B cell (primary cell): ENCODE measurements around the gene HOXA9. TPM values are rescaled to one million over a fixed set of nuclear protein-coding genes. Genes with fewer than 3 reads are reported as not detected.

ENCODE experiments used
- ATAC-seq: fragments of 200-7000 bp; cut with Tn5 transposase; one replicate; pipeline ENCODE4 v1.10.0; 2021; ENCODE audit warnings: low read depth, mild to moderate bottlenecking, moderate number of reproducible peaks, moderate library complexity
- CTCF ChIA-PET: fragments of 350-600 bp; sonication (Branson Sonifier 250); formaldehyde crosslinking; loops from one replicate; lab custom pipeline; 2021; ENCODE audit warnings: antibody characterized with exemption, inconsistent platforms; lab: Charles Lee
- POLR2A ChIA-PET: fragments of 350-600 bp; sonication (Branson Sonifier 250); formaldehyde crosslinking; loops from one replicate; lab custom pipeline; 2021; ENCODE audit warnings: antibody characterized with exemption; lab: Charles Lee
- DNase-seq: peaks from one replicate; pipeline ENCODE4 v3.0.0; 2013
- H2AFZ ChIP-seq: 2 replicates; pipeline ENCODE4 v1.6.1; 2012; ENCODE audit warnings: mild to moderate bottlenecking, low read depth, low read length; ENCODE audit not compliant: insufficient read depth, poor library complexity, severe bottlenecking
- H3K27ac ChIP-seq, 2 donors: 1 replicate in 1 of 2; 2 replicates in 1 of 2; pipeline ENCODE4 v1.5.1; 2012 to 2013; ENCODE audit warnings: low read length in 2 of 2, mild to moderate bottlenecking in 2 of 2, moderate library complexity in 1 of 2
- H3K27me3 ChIP-seq, 4 experiments: fragments of 200-600 bp in 1 of 4; sonication (generic) in 1 of 4; replicated peaks in 1 of 4; 1 replicate in 2 of 4; 2 replicates in 2 of 4; pipeline versions ENCODE4 v1.6.1 to v1.7.0; 2013 to 2016; ENCODE audit warnings: low read length in 3 of 4, mild to moderate bottlenecking in 2 of 4, mixed read lengths in 1 of 4, moderate library complexity in 1 of 4; ENCODE audit not compliant: insufficient read depth in 4 of 4, control insufficient read depth in 3 of 4; ENCODE audit errors: control extremely low read depth in 1 of 4
- H3K36me3 ChIP-seq, 2 experiments: replicated peaks in 1 of 2; 1 replicate in 1 of 2; 2 replicates in 1 of 2; pipeline versions ENCODE4 v1.6.1 to v1.7.1; 2013; ENCODE audit warnings: low read length in 1 of 2; ENCODE audit not compliant: insufficient read depth in 2 of 2, control insufficient read depth in 1 of 2; ENCODE audit errors: control extremely low read depth in 1 of 2, extremely low read depth in 1 of 2
- H3K4me1 ChIP-seq, 2 donors: fragments of 200-600 bp in 1 of 2; sonication (generic) in 1 of 2; 1 replicate in 1 of 2; 2 replicates in 1 of 2; pipeline versions ENCODE4 v1.5.1 to v1.6.1; 2013 to 2017; ENCODE audit warnings: low read length in 2 of 2; ENCODE audit not compliant: control insufficient read depth in 2 of 2, insufficient read depth in 2 of 2
- H3K4me2 ChIP-seq: replicated peaks from 2 replicates; pipeline ENCODE3; 2012; ENCODE audit warnings: mild to moderate bottlenecking, low read depth, low read length; ENCODE audit not compliant: poor library complexity, severe bottlenecking
- H3K4me3 ChIP-seq, 5 experiments: fragments of 200-600 bp in 1 of 5; sonication (generic) in 1 of 5; 1 replicate in 3 of 5; 2 replicates in 2 of 5; pipeline versions ENCODE4 v1.5.1 to v1.7.0; 2011 to 2016; ENCODE audit warnings: low read length in 4 of 5, mild to moderate bottlenecking in 4 of 5, low read depth in 2 of 5, control low read depth in 1 of 5, moderate library complexity in 1 of 5; ENCODE audit not compliant: insufficient read depth in 1 of 5; ENCODE audit errors: control extremely low read depth in 1 of 5, extremely low read depth in 1 of 5
- H3K79me2 ChIP-seq: fragments of 200-600 bp; sonication (generic); one replicate; pipeline ENCODE4 v1.6.0; 2016; ENCODE audit warnings: low read length; ENCODE audit not compliant: control insufficient read depth, insufficient read depth
- H3K9ac ChIP-seq: fragments of 200-600 bp; sonication (generic); 2 replicates; pipeline ENCODE4 v1.6.1; 2017; ENCODE audit warnings: mild to moderate bottlenecking, low read length, moderate library complexity
- H3K9me3 ChIP-seq, 3 donors: one replicate each; pipeline versions ENCODE4 v1.6.1 to v1.7.1; 2013; ENCODE audit warnings: low read length in 2 of 3; ENCODE audit not compliant: control insufficient read depth in 2 of 3, insufficient read depth in 1 of 3; ENCODE audit errors: control extremely low read depth in 1 of 3
- H4K20me1 ChIP-seq: 2 replicates; pipeline ENCODE4 v1.6.0; 2012; ENCODE audit warnings: mild to moderate bottlenecking, low read length; ENCODE audit not compliant: insufficient read depth, control insufficient read depth, poor library complexity, severe bottlenecking
- H3K27ac Mint-ChIP-seq: one replicate; pipeline ENCODE4 v1.8.0; 2021; ENCODE audit warnings: mixed read lengths
- H3K27me3 Mint-ChIP-seq: one replicate; pipeline ENCODE4 v1.8.0; 2021; ENCODE audit warnings: mixed read lengths
- H3K4me1 Mint-ChIP-seq: one replicate; pipeline ENCODE4 v1.8.0; 2021; ENCODE audit warnings: mixed read lengths
- H3K4me3 Mint-ChIP-seq: one replicate; pipeline ENCODE4 v1.8.0; 2021; ENCODE audit warnings: mixed read lengths
- H3K9me3 Mint-ChIP-seq: one replicate; pipeline ENCODE4 v1.8.0; 2022; ENCODE audit warnings: mixed read lengths; ENCODE audit not compliant: insufficient read depth
- EZH2 ChIP-seq: IDR thresholded peaks from 2 replicates; pipeline ENCODE4 v1.6.1; 2012; ENCODE audit warnings: borderline replicate concordance, low read depth, mild to moderate bottlenecking, moderate library complexity, low read length; ENCODE audit not compliant: insufficient read depth, poor library complexity, severe bottlenecking
- WGBS: methylation state at CpG from one replicate; pipeline ENCODE4 v1.1.5; 2013; ENCODE audit warnings: missing lambda C conversion rate; ENCODE audit not compliant: insufficient coverage; 5-methylcytosine and 5-hydroxymethylcytosine counted together
- intact Hi-C: fragments of 100-400 bp; cut with micrococcal nuclease; formaldehyde crosslinking; loops from one replicate; pipeline ENCODE4 v1.10.0; 2022
- polyA plus RNA-seq: library from polyadenylated mRNA; depleted of rRNA; stranded (reverse); fragments of >200 nt; gene quantifications from 2 replicates; pipeline ENCODE4 v1.2.3, GENCODE V29; 2012
- total RNA-seq, 2 donors: library from RNA; stranded (reverse); fragments of 120-200 nt in 1 of 2; gene quantifications; 1 replicate in 1 of 2; 2 replicates in 1 of 2; pipeline versions ENCODE4 v1.2.3 to v1.2.4, GENCODE V29; 2013 to 2022
- TF ChIP-seq, protein P1 (sequence below): fragments of 200-600 bp; IDR thresholded peaks from one replicate; pipeline ENCODE4 v1.8.0; 2022; ENCODE audit warnings: antibody characterized with exemption, mild to moderate bottlenecking

HOXA9 gene
- total and polyA plus RNA-seq, 2 donors (not counting 1 experiment from before 2014, with no cell fraction given): 0.07 TPM; not detected in 1

DNA sequence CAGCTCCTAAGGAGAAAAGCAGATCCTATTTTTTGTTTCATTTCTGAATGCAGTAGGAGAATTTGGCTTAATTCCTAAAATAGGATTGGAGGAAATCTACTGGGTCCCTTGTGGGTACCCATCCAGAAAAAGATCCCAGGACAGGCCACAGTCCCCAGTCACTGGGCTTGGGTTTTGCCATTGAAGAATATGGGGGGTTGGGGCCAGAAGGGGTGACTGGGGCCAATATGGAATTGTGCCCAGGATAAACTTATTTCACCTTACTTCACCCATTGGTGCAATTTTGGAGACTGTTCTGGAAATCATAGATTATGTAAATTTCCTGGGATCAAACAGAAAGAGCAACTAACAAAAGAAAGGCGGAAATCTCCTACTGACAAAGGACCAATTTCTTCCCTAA is 26.9 kb downstream of the HOXA9 start:
- no CpG with 5 or more reads among the region's 1 CpG for WGBS
- DNase-seq (no peak), ATAC-seq (no peak)
- no peak for TF ChIP-seq EZH2
- TF ChIP-seq, protein P1, sequence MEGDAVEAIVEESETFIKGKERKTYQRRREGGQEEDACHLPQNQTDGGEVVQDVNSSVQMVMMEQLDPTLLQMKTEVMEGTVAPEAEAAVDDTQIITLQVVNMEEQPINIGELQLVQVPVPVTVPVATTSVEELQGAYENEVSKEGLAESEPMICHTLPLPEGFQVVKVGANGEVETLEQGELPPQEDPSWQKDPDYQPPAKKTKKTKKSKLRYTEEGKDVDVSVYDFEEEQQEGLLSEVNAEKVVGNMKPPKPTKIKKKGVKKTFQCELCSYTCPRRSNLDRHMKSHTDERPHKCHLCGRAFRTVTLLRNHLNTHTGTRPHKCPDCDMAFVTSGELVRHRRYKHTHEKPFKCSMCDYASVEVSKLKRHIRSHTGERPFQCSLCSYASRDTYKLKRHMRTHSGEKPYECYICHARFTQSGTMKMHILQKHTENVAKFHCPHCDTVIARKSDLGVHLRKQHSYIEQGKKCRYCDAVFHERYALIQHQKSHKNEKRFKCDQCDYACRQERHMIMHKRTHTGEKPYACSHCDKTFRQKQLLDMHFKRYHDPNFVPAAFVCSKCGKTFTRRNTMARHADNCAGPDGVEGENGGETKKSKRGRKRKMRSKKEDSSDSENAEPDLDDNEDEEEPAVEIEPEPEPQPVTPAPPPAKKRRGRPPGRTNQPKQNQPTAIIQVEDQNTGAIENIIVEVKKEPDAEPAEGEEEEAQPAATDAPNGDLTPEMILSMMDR: no peak
- Mint-ChIP-seq H3K4me1 (peaks cover 4% of the 10 kb centered on the region), H3K9me3 (no peaks in the 10 kb centered on the region), H3K27me3 (peaks cover 61% of the 10 kb centered on the region), H3K4me3 (no peak overlapping the region), H3K27ac (no peak overlapping the region)
- Histone ChIP-seq H3K9me3 (peaks cover 0 to 12% (median 0%) of the 10 kb centered on the region in 3 donors), H3K4me3 (no peak overlapping the region), H3K79me2 (no peaks in the 10 kb centered on the region), H3K9ac (no peak overlapping the region), H3K4me1 (no peaks in the 10 kb centered on the region), H2AFZ (no peak overlapping the region), H3K27ac (no peak overlapping the region), H3K27me3 (peaks cover 0 to 35% (median 23%) of the 10 kb centered on the region in 4 experiments), H3K4me2 (no peak overlapping the region), H4K20me1 (no peaks in the 10 kb centered on the region), H3K36me3 (no peaks in the 10 kb centered on the region)
- intact Hi-C loops: no loop called here
- ChIA-PET POLR2A (no interaction called here), CTCF (interaction anchor here (0.8 kb wide), 1 partner anchor 52 kb away, joined by 4 read pairs; no protein-coding TSS in a partner anchor)

DNA sequence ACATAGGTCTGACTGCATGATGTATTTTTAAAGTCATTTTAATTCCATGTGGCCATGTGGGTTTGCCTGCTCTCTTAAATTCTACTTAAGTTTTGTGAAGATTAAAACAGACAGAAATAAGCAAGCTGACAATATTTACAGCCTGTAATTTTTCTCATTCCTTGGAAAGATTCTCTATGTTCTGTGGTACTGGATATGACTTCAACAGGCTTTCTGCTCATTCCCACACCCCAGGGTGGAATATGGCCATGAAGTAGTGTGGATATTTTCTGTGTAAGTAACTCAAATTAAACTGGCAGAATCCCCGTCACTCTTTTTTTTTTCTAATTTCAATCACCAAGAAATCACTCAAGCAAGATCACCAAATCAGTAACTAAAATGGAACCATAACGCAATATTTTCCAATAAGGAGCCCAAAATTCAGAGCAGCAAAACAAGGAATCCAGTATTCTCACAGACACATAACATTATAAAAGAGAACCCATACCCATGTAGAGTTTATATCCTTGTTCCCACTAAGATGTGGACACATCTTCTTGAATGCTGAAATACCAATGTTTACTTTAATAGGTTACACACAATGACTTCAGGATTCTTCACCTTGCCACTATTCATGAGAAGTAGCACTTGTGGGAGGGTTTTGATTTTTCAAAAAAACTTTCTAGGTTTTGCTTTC is 27.6 kb downstream of the HOXA9 start:
- Histone ChIP-seq H3K27me3 (peaks cover 0 to 37% (median 22%) of the 10 kb centered on the region in 4 experiments), H3K79me2 (no peaks in the 10 kb centered on the region), H3K4me2 (no peak overlapping the region), H3K9me3 (peaks cover 0 to 12% (median 0%) of the 10 kb centered on the region in 3 donors), H3K36me3 (no peaks in the 10 kb centered on the region), H3K27ac (no peak overlapping the region), H3K4me3 (no peak overlapping the region), H3K4me1 (no peaks in the 10 kb centered on the region), H3K9ac (no peak overlapping the region), H2AFZ (no peak overlapping the region), H4K20me1 (no peaks in the 10 kb centered on the region)
- POLR2A ChIA-PET: no interaction called here
- H3K9me3 Mint-ChIP-seq: no peaks in the 10 kb centered on the region
- intact Hi-C loops: no loop called here
- CTCF ChIA-PET: interaction anchor here (0.8 kb wide), 1 partner anchor 51 kb away, joined by 4 read pairs; no protein-coding TSS in a partner anchor
- peaks cover 66% of the 10 kb centered on the region for H3K27me3 Mint-ChIP-seq
- no peak for TF ChIP-seq EZH2
- TF ChIP-seq, protein P1: no peak
- no CpG with 5 or more reads among the region's 2 CpGs for WGBS
- no peak overlapping the region for H3K4me3 Mint-ChIP-seq
- H3K27ac Mint-ChIP-seq: no peak overlapping the region
- ATAC-seq (no peak), DNase-seq (no peak)
- H3K4me1 Mint-ChIP-seq: peaks cover 3% of the 10 kb centered on the region
